GM12892 (cell line): ENCODE data around the gene MEGF11.

ENCODE experiments used
- POLR2A ChIP-seq: IDR thresholded peaks from 2 replicates; pipeline ENCODE4 v1.6.1; 2011; ENCODE audit warnings: low read depth, low read length, control low read depth
- POLR2AphosphoS5 ChIP-seq: IDR thresholded peaks from 2 replicates; pipeline ENCODE4 v1.6.1; 2011; ENCODE audit warnings: low read depth, low read length, control low read depth
- TAF1 ChIP-seq: IDR thresholded peaks from 2 replicates; pipeline ENCODE4 v1.6.1; 2011; ENCODE audit warnings: low read depth, mild to moderate bottlenecking, control low read depth, low read length, borderline replicate concordance

- no peak for TF ChIP-seq POLR2AphosphoS5
- no peak for TF ChIP-seq POLR2A
- TF ChIP-seq TAF1, result no peak
Measured at GRCh38 chr15:65960586-65960985, 293.0 kb downstream of the MEGF11 start.
